Large intestine (tissue), 3 donors: Measurements from ENCODE around the gene RHOBTB3. TPM values are rescaled to one million over a fixed set of nuclear protein-coding genes. Genes with fewer than 3 reads are reported as not detected.
A peak's percentile ranks its signal among the peaks of the same experiment; 100 is the strongest.

Source experiments
- DNase-seq, 2 donors: peaks; one replicate each; pipeline versions ENCODE4 v3.0.0 to v3.0.0-alpha.2; 2013
- H3K27ac ChIP-seq: one replicate; pipeline ENCODE4 v1.5.1; 2013; ENCODE audit warnings: low read length
- H3K27me3 ChIP-seq: 2 replicates; pipeline ENCODE4 v1.6.1; 2013; ENCODE audit warnings: low read length; ENCODE audit not compliant: control insufficient read depth, insufficient read depth
- H3K36me3 ChIP-seq: 2 replicates; pipeline ENCODE4 v1.6.1; 2013; ENCODE audit warnings: low read length; ENCODE audit not compliant: control insufficient read depth, insufficient read depth
- H3K4me1 ChIP-seq: one replicate; pipeline ENCODE4 v1.6.1; 2013; ENCODE audit warnings: low read length; ENCODE audit not compliant: control insufficient read depth, insufficient read depth
- H3K4me3 ChIP-seq: one replicate; pipeline ENCODE4 v1.5.1; 2013; ENCODE audit warnings: low read length
- H3K9me3 ChIP-seq: one replicate; pipeline ENCODE4 v1.6.1; 2013; ENCODE audit warnings: mild to moderate bottlenecking, low read depth, low read length, moderate library complexity; ENCODE audit not compliant: control insufficient read depth
- WGBS: methylation state at CpG from one replicate; pipeline ENCODE4 v1.1.5; 2013; ENCODE audit warnings: low lambda C conversion rate; ENCODE audit not compliant: insufficient coverage; 5-methylcytosine and 5-hydroxymethylcytosine counted together
- polyA plus RNA-seq: library from polyadenylated mRNA; unstranded; fragments of 120-200 nt; gene quantifications from one replicate; pipeline ENCODE4 v1.2.1, GENCODE V29; 2013

Gene RHOBTB3
- polyA plus RNA-seq, 1 donor, result 47.5 TPM

- Histone ChIP-seq H3K4me1 (peaks cover 16% of the 10 kb centered on the region), H3K36me3 (no peaks in the 10 kb centered on the region), H3K27me3 (no peaks in the 10 kb centered on the region), H3K27ac (no peak overlapping the region), H3K4me3 (no peak overlapping the region), H3K9me3 (no peaks in the 10 kb centered on the region)
- WGBS, result no CpG with 5 or more reads among the region's 5 CpGs
- no peak for DNase-seq
These were observed 5.9 kb upstream of the RHOBTB3 start for GRCh38 chr5:95725071-95725820.

GRCh38 chr5:95725937-95726810 lies 5.0 kb upstream of the RHOBTB3 start:
- H3K4me1 ChIP-seq, result peaks cover 16% of the 10 kb centered on the region

GRCh38 chr5:95726811-95727763 lies 4.0 kb upstream of the RHOBTB3 start:
- no peak for DNase-seq
- peak overlapping the region; percentile 45 for H3K27ac ChIP-seq
- no peak overlapping the region for H3K4me3 ChIP-seq
- no peaks in the 10 kb centered on the region for H3K27me3 ChIP-seq
- H3K4me1 ChIP-seq, result peaks cover 16% of the 10 kb centered on the region
- no peaks in the 10 kb centered on the region for H3K9me3 ChIP-seq
- no peaks in the 10 kb centered on the region for H3K36me3 ChIP-seq
- WGBS, result 86% methylated on average over 2 of the region's 5 CpGs

More at GRCh38 chr5:95725937-95726810, 5.0 kb upstream of the RHOBTB3 start:
- Histone ChIP-seq H3K9me3 (no peaks in the 10 kb centered on the region), H3K36me3 (no peaks in the 10 kb centered on the region), H3K27ac (no peak overlapping the region), H3K4me3 (no peak overlapping the region), H3K27me3 (no peaks in the 10 kb centered on the region)
- WGBS, result 74% methylated on average over 2 of the region's 4 CpGs
- no peak for DNase-seq

GRCh38 chr5:95727764-95728191 lies 3.4 kb upstream of the RHOBTB3 start:
- Histone ChIP-seq H3K27me3 (no peaks in the 10 kb centered on the region), H3K36me3 (no peaks in the 10 kb centered on the region), H3K4me1 (peaks cover 16% of the 10 kb centered on the region), H3K27ac (peak overlapping the region; percentile 45), H3K9me3 (no peaks in the 10 kb centered on the region), H3K4me3 (no peak overlapping the region)
- peak; percentile 76 to 90 for DNase-seq
- WGBS, result 0% methylated on average over 1 of the region's 2 CpGs

- no CpG with 5 or more reads among the region's 3 CpGs for WGBS
- Histone ChIP-seq H3K27ac (peak overlapping the region; percentile 45), H3K4me1 (peaks cover 18% of the 10 kb centered on the region)
These were observed 2.5 kb upstream of the RHOBTB3 start for GRCh38 chr5:95728494-95729114.

GRCh38 chr5:95729115-95730010 lies 1.8 kb upstream of the RHOBTB3 start:
- no peak for DNase-seq
- Histone ChIP-seq H3K4me1 (peaks cover 25% of the 10 kb centered on the region), H3K9me3 (no peaks in the 10 kb centered on the region), H3K36me3 (no peaks in the 10 kb centered on the region), H3K27me3 (no peaks in the 10 kb centered on the region), H3K27ac (no peak overlapping the region), H3K4me3 (no peak overlapping the region)
- 100% methylated on average over 2 of the region's 8 CpGs for WGBS

More at GRCh38 chr5:95728494-95729114, 2.5 kb upstream of the RHOBTB3 start:
- Histone ChIP-seq H3K27me3 (no peaks in the 10 kb centered on the region), H3K36me3 (no peaks in the 10 kb centered on the region), H3K9me3 (no peaks in the 10 kb centered on the region), H3K4me3 (no peak overlapping the region)
- no peak for DNase-seq

- H3K36me3 ChIP-seq, result no peaks in the 10 kb centered on the region
- H3K27ac ChIP-seq, result peak overlapping the region; percentile 82
- peak overlapping the region; percentile 94 for H3K4me3 ChIP-seq
- no peaks in the 10 kb centered on the region for H3K9me3 ChIP-seq
- H3K4me1 ChIP-seq, result peaks cover 28% of the 10 kb centered on the region
- WGBS, result 86% methylated on average over 1 of the region's 11 CpGs
- DNase-seq, result no peak
- H3K27me3 ChIP-seq, result no peaks in the 10 kb centered on the region
These were observed 980 bp upstream of the RHOBTB3 start for GRCh38 chr5:95730011-95730700.

- Histone ChIP-seq H3K4me1 (peaks cover 34% of the 10 kb centered on the region), H3K9me3 (no peaks in the 10 kb centered on the region), H3K4me3 (peak overlapping the region; percentile 94), H3K27me3 (no peaks in the 10 kb centered on the region), H3K36me3 (no peaks in the 10 kb centered on the region), H3K27ac (peak overlapping the region; percentile 80)
- DNase-seq, result peak in 1 of 2 donors; percentile 80
- WGBS, result 40% methylated on average over 1 of the region's 64 CpGs
These were observed 727 bp downstream of the RHOBTB3 start for GRCh38 chr5:95731571-95732554.
